Stomach (tissue), 9 donors: ENCODE measurements around the gene SMOC2. TPM values are rescaled to one million over a fixed set of nuclear protein-coding genes. Genes with fewer than 3 reads are reported as not detected.
A peak's percentile ranks its signal among the peaks of the same experiment; 100 is the strongest.

ENCODE experiments used
- DNase-seq, 2 donors: peaks; one replicate each; pipeline versions ENCODE4 v3.0.0 to v3.0.0-alpha.2; 2013 to 2019
- H3K27ac ChIP-seq, 5 donors: fragments of 200-600 bp in 4 of 5; sonication (generic) in 4 of 5; one replicate each; pipeline ENCODE4 v1.5.1; 2013 to 2019; ENCODE audit warnings: mild to moderate bottlenecking in 1 of 5, moderate library complexity in 1 of 5
- H3K27me3 ChIP-seq, 3 donors: fragments of 200-600 bp; sonication (generic); one replicate each; pipeline ENCODE4 v1.5.1; 2017 to 2019; ENCODE audit warnings: mixed run types in 1 of 3
- H3K36me3 ChIP-seq, 4 donors: fragments of 200-600 bp; sonication (generic); 1 replicate in 3 of 4; 2 replicates in 1 of 4; pipeline ENCODE4 v1.5.1; 2016 to 2019
- H3K4me1 ChIP-seq, 4 donors: fragments of 200-600 bp; sonication (generic); one replicate each; pipeline ENCODE4 v1.5.1; 2016 to 2019
- H3K4me3 ChIP-seq, 4 donors: fragments of 200-600 bp; sonication (generic) in 3 of 4; one replicate each; pipeline ENCODE4 v1.5.1; 2016 to 2019; ENCODE audit warnings: mild to moderate bottlenecking in 1 of 4
- H3K9me3 ChIP-seq, 4 donors: fragments of 200-600 bp; sonication (generic); one replicate each; pipeline ENCODE4 v1.5.1; 2016 to 2019
- CTCF ChIP-seq, 7 experiments: fragments of 450-650 bp in 4 of 7; fragments of 200-600 bp in 3 of 7; sonication (generic) in 3 of 7; IDR thresholded peaks; one replicate each; pipeline ENCODE4 v1.5.1; 2016 to 2019; ENCODE audit warnings: antibody characterized with exemption in 7 of 7, control low read depth in 2 of 7, mild to moderate bottlenecking in 1 of 7
- EP300 ChIP-seq: sonication (generic); formaldehyde crosslinking; IDR thresholded peaks from one replicate; pipeline ENCODE4 v1.6.1; 2017; ENCODE audit warnings: antibody characterized with exemption
- POLR2A ChIP-seq, 4 donors: fragments of 450-650 bp; IDR thresholded peaks; one replicate each; pipeline ENCODE4 v1.6.1; 2016; ENCODE audit warnings: antibody characterized with exemption in 4 of 4, control low read depth in 2 of 4, mild to moderate bottlenecking in 1 of 4, moderate library complexity in 1 of 4
- POLR2AphosphoS5 ChIP-seq, 3 donors: sonication (generic); formaldehyde crosslinking; IDR thresholded peaks; one replicate each; pipeline ENCODE4 v1.6.1; 2016; ENCODE audit warnings: antibody characterized with exemption in 3 of 3
- WGBS, 5 donors: extraction: QIAGEN DNeasy Blood & Tissue Kit in 3 of 5; methylation state at CpG; one replicate each; pipeline versions ENCODE4 v1.1.5 to v1.1.7; 2013 to 2018; 5-methylcytosine and 5-hydroxymethylcytosine counted together
- intact Hi-C: fragments of 100-400 bp; cut with DNase I; formaldehyde crosslinking; loops from one replicate; pipeline ENCODE4 v1.15.1; 2023; ENCODE audit warnings: low total_unique reads
- polyA plus RNA-seq, 3 donors: library from polyadenylated mRNA; stranded (reverse); fragments of 200-250 nt; gene quantifications; one replicate each; pipeline ENCODE4 v1.2.3, GENCODE V29; 2013
- total RNA-seq, 5 donors: library from RNA; depleted of rRNA; stranded (reverse); fragments of >200 nt; gene quantifications; one replicate each; pipeline versions ENCODE4 v1.1.0 to v1.2.3, GENCODE V29; 2014 to 2016
- donor health status: healthy with polysubstance abuse.
- donor health status: Bipolar disorder and iron deficiency.
- donor health status: healthy.

SMOC2 gene
- total and polyA plus RNA-seq, 8 donors: 7.9 to 520 (median 76.9) TPM

- 63 to 75% (median 68%) methylated on average over 16 of the region's 16 CpGs for WGBS, 5 donors
- Histone ChIP-seq H3K27ac (no peak overlapping the region), H3K9me3 (no peaks in the 10 kb centered on the region), H3K4me3 (no peak overlapping the region), H3K27me3 (no peaks in the 10 kb centered on the region), H3K4me1 (peaks cover 0 to 4% (median 0%) of the 10 kb centered on the region in 4 donors), H3K36me3 (peaks cover 0 to 17% (median 0%) of the 10 kb centered on the region in 4 donors)
- TF ChIP-seq POLR2AphosphoS5 (IDR thresholded peaks at IDR 0.05): no peak
- no peak for TF ChIP-seq CTCF (IDR thresholded peaks at IDR 0.05)
- TF ChIP-seq EP300: no peak
- no peak for TF ChIP-seq POLR2A (IDR thresholded peaks at IDR 0.05)
- intact Hi-C loops: no loop called here
- DNase-seq: no peak
Observed at GRCh38 chr6:168515376-168515775, 74.4 kb downstream of the SMOC2 start.

DNA sequence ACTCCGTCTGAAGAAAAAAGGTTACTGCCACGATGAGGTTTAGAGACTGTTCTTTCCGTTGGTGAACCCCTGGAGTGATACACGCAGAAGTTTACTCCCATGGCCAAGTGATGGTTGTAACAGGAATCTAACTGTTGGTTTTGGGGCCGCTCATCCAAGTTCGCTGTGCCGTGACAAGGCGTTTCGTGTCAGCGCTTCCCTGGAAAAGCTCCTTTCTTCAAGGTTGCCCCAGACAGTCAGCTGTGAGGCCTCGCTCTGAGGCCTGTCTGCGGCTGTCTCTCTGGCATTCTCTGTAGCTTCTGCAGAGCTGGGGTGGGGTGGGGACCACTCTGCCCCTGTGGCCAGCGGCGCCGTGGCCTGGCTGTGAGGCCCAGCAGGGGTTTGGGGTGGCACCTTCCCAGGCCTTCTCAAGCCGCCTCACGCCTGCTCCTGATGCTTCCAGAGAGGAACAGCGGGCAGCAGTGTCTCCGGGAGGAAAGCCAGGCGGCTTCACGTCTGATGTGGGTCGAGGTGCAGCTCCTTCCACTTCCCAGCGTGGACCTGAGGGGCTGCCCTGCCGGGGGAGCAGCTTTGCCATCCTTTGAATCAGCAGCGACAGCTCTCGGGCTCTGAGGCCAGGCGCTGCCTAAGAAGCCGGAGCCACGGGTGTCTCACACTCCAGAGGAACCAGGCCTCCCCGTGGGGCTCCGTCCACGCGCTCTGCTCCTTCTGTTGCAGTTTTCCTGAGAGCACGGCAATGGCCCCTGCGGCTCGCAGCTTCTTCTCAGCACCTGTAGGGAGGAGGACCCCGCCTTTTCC is 76.2 kb downstream of the SMOC2 start:
- H3K9me3 ChIP-seq: no peaks in the 10 kb centered on the region
- no peaks in the 10 kb centered on the region for H3K27me3 ChIP-seq
- H3K36me3 ChIP-seq: peaks cover 0 to 12% (median 0%) of the 10 kb centered on the region in 4 donors
- no peak overlapping the region for H3K4me3 ChIP-seq
- 87 to 92% (median 91%) methylated on average over 34 to 37 of the region's 37 CpGs for WGBS, 5 donors
- TF ChIP-seq CTCF (IDR thresholded peaks at IDR 0.05) (no peak), POLR2A (IDR thresholded peaks at IDR 0.05) (no peak), EP300 (no peak), POLR2AphosphoS5 (IDR thresholded peaks at IDR 0.05) (no peak)
- no peak for DNase-seq
- peaks cover 0 to 4% (median 0%) of the 10 kb centered on the region in 4 donors for H3K4me1 ChIP-seq
- H3K27ac ChIP-seq: peak overlapping the region in 1 of 5 donors; percentile 4
- intact Hi-C loops: no loop called here

DNA sequence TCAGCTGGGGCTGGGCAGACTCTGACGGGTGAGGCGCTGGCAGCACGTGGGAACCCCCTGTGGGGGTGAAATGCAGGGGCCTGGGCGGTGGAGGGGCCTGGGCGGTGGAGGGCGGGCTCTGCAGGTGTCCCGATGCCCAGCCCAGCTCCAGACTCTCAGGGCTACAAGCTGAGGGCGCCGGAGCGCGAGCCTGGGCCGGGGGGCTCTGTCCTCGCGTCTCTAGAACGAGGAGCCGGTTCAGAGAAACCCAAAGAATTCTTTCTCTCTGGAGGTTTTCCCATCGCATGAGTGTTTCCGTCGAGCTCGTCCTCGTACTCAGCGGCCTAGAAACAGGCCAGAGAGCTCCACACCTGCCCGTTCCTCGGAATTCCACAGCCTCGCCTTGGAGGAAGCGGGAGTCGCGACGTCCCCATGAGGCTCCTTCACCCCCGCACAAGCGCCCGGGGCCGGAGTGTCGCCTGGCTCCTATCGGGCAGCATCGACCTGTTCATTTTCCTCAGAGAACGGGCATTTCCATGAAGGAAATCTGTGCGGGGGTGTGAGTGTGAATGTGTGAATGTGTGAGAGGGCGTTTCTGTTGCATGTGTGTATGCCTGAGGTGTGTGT is 76.9 kb downstream of the SMOC2 start:
- TF ChIP-seq POLR2A (IDR thresholded peaks at IDR 0.05): no peak
- no peak for TF ChIP-seq CTCF (IDR thresholded peaks at IDR 0.05)
- no peak for TF ChIP-seq POLR2AphosphoS5 (IDR thresholded peaks at IDR 0.05)
- no peak for TF ChIP-seq EP300
- H3K4me1 ChIP-seq: peaks cover 0 to 4% (median 0%) of the 10 kb centered on the region in 4 donors
- H3K27ac ChIP-seq: no peak overlapping the region
- H3K27me3 ChIP-seq: no peaks in the 10 kb centered on the region
- 85 to 88% (median 87%) methylated on average over 36 to 39 of the region's 39 CpGs for WGBS, 5 donors
- intact Hi-C loops: no loop called here
- no peaks in the 10 kb centered on the region for H3K9me3 ChIP-seq
- H3K4me3 ChIP-seq: no peak overlapping the region
- H3K36me3 ChIP-seq: peaks cover 0 to 6% (median 0%) of the 10 kb centered on the region in 4 donors
- no peak for DNase-seq

GRCh38 chr6:168518348-168518745 is 77.4 kb downstream of the SMOC2 start:
- intact Hi-C loops: no loop called here
- TF ChIP-seq CTCF (IDR thresholded peaks at IDR 0.05) (no peak), POLR2A (IDR thresholded peaks at IDR 0.05) (no peak), EP300 (no peak), POLR2AphosphoS5 (IDR thresholded peaks at IDR 0.05) (no peak)
- 68 to 96% (median 83%) methylated on average over 4 of the region's 4 CpGs for WGBS, 5 donors
- Histone ChIP-seq H3K4me3 (no peak overlapping the region), H3K4me1 (peaks cover 0 to 4% (median 0%) of the 10 kb centered on the region in 4 donors), H3K27ac (no peak overlapping the region), H3K27me3 (no peaks in the 10 kb centered on the region), H3K9me3 (no peaks in the 10 kb centered on the region), H3K36me3 (peaks cover 0 to 6% (median 0%) of the 10 kb centered on the region in 4 donors)
- DNase-seq: no peak
